ENCODE data around the gene NUDT1.

DNA sequence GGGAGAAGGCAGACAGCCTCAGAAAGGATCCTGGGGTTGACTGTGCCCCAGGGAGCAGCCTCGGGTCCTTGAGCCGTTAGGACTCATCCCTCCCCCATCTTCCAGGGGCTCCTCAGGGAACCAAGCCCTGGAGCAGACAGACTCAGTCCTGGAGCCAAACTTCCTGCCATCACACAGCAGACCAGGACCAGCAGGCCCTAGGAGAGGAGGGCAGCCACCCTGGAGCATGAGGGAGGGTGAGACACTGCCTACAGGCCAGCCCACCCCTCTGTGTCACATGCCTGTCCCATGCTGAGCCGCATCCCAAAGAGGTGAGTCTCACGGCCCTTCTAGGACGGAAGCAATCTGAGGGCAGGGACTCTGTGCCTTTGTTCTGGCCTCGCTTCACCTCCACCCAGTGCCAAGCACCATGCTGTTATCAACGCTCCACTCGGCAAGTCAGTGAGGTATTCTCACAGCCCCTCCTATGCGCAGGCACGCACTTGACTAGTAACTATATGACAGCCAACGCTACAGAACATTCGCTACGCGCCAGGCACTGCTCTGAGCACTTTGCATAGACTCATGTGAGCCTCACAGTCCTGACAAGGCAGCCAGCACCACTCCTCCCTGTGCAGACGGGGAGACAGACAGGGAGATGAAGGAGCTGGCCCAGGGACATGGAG is 28.3 kb upstream of the NUDT1 start:
- TF ChIP-seq, protein P1, sequence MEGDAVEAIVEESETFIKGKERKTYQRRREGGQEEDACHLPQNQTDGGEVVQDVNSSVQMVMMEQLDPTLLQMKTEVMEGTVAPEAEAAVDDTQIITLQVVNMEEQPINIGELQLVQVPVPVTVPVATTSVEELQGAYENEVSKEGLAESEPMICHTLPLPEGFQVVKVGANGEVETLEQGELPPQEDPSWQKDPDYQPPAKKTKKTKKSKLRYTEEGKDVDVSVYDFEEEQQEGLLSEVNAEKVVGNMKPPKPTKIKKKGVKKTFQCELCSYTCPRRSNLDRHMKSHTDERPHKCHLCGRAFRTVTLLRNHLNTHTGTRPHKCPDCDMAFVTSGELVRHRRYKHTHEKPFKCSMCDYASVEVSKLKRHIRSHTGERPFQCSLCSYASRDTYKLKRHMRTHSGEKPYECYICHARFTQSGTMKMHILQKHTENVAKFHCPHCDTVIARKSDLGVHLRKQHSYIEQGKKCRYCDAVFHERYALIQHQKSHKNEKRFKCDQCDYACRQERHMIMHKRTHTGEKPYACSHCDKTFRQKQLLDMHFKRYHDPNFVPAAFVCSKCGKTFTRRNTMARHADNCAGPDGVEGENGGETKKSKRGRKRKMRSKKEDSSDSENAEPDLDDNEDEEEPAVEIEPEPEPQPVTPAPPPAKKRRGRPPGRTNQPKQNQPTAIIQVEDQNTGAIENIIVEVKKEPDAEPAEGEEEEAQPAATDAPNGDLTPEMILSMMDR (IDR thresholded peaks at IDR 0.05): no peak
- no peak for TF ChIP-seq POLR2A (IDR thresholded peaks at IDR 0.05)
- no peak for TF ChIP-seq POLR2AphosphoS5 (IDR thresholded peaks at IDR 0.05)
- no peak for TF ChIP-seq EP300 (IDR thresholded peaks at IDR 0.05)

Measured in gastroesophageal sphincter (tissue), 3 donors.